Esophagus muscularis mucosa (tissue), 4 donors: ENCODE measurements around the gene BGN. TPM values are rescaled to one million over a fixed set of nuclear protein-coding genes. Genes with fewer than 3 reads are reported as not detected.

ENCODE experiments used
- DNase-seq: peaks from one replicate; pipeline ENCODE4 v3.0.0-alpha.2; 2017; ENCODE audit errors: extremely low spot score
- H3K27ac ChIP-seq, 4 donors: fragments of 200-600 bp; sonication (generic); replicated peaks in 1 of 4; 1 replicate in 3 of 4; 2 replicates in 1 of 4; pipeline ENCODE4 v1.5.1; 2016 to 2019; ENCODE audit warnings: mild to moderate bottlenecking in 1 of 4
- H3K27me3 ChIP-seq, 4 donors: fragments of 200-600 bp; sonication (generic); one replicate each; pipeline versions ENCODE4 v1.5.1 to v1.6.0; 2016 to 2019
- H3K36me3 ChIP-seq, 4 donors: fragments of 200-600 bp; sonication (generic); one replicate each; pipeline ENCODE4 v1.5.1; 2016 to 2019
- H3K4me1 ChIP-seq, 4 donors: fragments of 200-600 bp; sonication (generic); one replicate each; pipeline ENCODE4 v1.5.1; 2016 to 2019
- H3K4me3 ChIP-seq, 4 donors: fragments of 200-600 bp; sonication (generic); 1 replicate in 2 of 4; 2 replicates in 2 of 4; pipeline ENCODE4 v1.5.1; 2016 to 2019; ENCODE audit warnings: mild to moderate bottlenecking in 4 of 4, moderate library complexity in 1 of 4
- H3K9me3 ChIP-seq, 4 donors: fragments of 200-600 bp; sonication (generic); 1 replicate in 3 of 4; 2 replicates in 1 of 4; pipeline ENCODE4 v1.5.1; 2016 to 2019
- CTCF ChIP-seq, 3 experiments: fragments of 200-600 bp in 2 of 3; fragments of 450-650 bp in 1 of 3; sonication (generic) in 2 of 3; IDR thresholded peaks; one replicate each; pipeline ENCODE4 v1.5.1; 2017 to 2019; ENCODE audit warnings: antibody characterized with exemption in 3 of 3, mild to moderate bottlenecking in 2 of 3, moderate library complexity in 1 of 3
- EP300 ChIP-seq: sonication (generic); formaldehyde crosslinking; IDR thresholded peaks from one replicate; pipeline ENCODE4 v1.6.1; 2017; ENCODE audit warnings: antibody characterized with exemption
- POLR2A ChIP-seq: fragments of 450-650 bp; IDR thresholded peaks from one replicate; pipeline ENCODE4 v1.6.1; 2017; ENCODE audit warnings: antibody characterized with exemption, moderate library complexity, mild to moderate bottlenecking, low read depth
- POLR2AphosphoS5 ChIP-seq, 2 donors: sonication (generic); formaldehyde crosslinking; IDR thresholded peaks; one replicate each; pipeline ENCODE4 v1.6.1; 2017; ENCODE audit warnings: antibody characterized with exemption in 2 of 2
- WGBS: methylation state at CpG from one replicate; pipeline ENCODE4 v1.1.5; 2018; 5-methylcytosine and 5-hydroxymethylcytosine counted together
- intact Hi-C: fragments of 100-400 bp; cut with DNase I; formaldehyde crosslinking; loops from one replicate; pipeline ENCODE4 v1.15.1; 2023
- total RNA-seq, 4 donors: library from RNA; depleted of rRNA; stranded (reverse); fragments of >200 nt; gene quantifications; one replicate each; pipeline versions ENCODE4 v1.1.0 to v1.2.1, GENCODE V29; 2016

BGN gene
- total RNA-seq, 4 donors from 2014 or later = 16.6 to 77.8 (median 21.5) TPM

- H3K4me3 ChIP-seq = no peak overlapping the region
- no peak overlapping the region for H3K27ac ChIP-seq
- DNase-seq = no peak
- no peak for TF ChIP-seq POLR2A
- no peak for TF ChIP-seq EP300
- no peak for TF ChIP-seq CTCF (IDR thresholded peaks at IDR 0.05)
- no peak for TF ChIP-seq POLR2AphosphoS5 (IDR thresholded peaks at IDR 0.05)
- intact Hi-C loops = no loop called here
- H3K36me3 ChIP-seq = peaks cover 0 to 40% (median 12%) of the 10 kb centered on the region in 4 donors
- H3K27me3 ChIP-seq = no peaks in the 10 kb centered on the region
- no peaks in the 10 kb centered on the region for H3K9me3 ChIP-seq
- WGBS = 87% methylated on average over 5 of the region's 5 CpGs
- peaks cover 0 to 12% (median 11%) of the 10 kb centered on the region in 4 donors for H3K4me1 ChIP-seq
These were observed 30.7 kb upstream of the BGN start for GRCh38 chrX:153464116-153464515.

GRCh38 chrX:153465691-153466380, 28.9 kb upstream of the BGN start:
- H3K4me3 ChIP-seq = no peak overlapping the region
- no peak overlapping the region for H3K27ac ChIP-seq
- no peak for DNase-seq
- intact Hi-C loops = no loop called here
- peaks cover 0 to 40% (median 12%) of the 10 kb centered on the region in 4 donors for H3K36me3 ChIP-seq
- no peaks in the 10 kb centered on the region for H3K27me3 ChIP-seq
- WGBS = 89% methylated on average over 11 of the region's 19 CpGs
- no peaks in the 10 kb centered on the region for H3K9me3 ChIP-seq
- peaks cover 8 to 21% (median 20%) of the 10 kb centered on the region in 4 donors for H3K4me1 ChIP-seq
- TF ChIP-seq CTCF (IDR thresholded peaks at IDR 0.05) (no peak), POLR2A (no peak), POLR2AphosphoS5 (IDR thresholded peaks at IDR 0.05) (no peak), EP300 (no peak)

GRCh38 chrX:153468008-153468580, 26.7 kb upstream of the BGN start:
- TF ChIP-seq CTCF (IDR thresholded peaks at IDR 0.05) (no peak), POLR2AphosphoS5 (IDR thresholded peaks at IDR 0.05) (no peak), EP300 (no peak), POLR2A (no peak)
- intact Hi-C loops = no loop called here
- Histone ChIP-seq H3K4me1 (peaks cover 8 to 25% (median 20%) of the 10 kb centered on the region in 4 donors), H3K36me3 (peaks cover 0 to 23% (median 7%) of the 10 kb centered on the region in 4 donors), H3K4me3 (no peak overlapping the region), H3K27me3 (no peaks in the 10 kb centered on the region), H3K27ac (peak overlapping the region in 1 of 4 donors; percentile 30), H3K9me3 (no peaks in the 10 kb centered on the region)
- DNase-seq = no peak
- 85% methylated on average over 4 of the region's 12 CpGs for WGBS

- H3K4me1 ChIP-seq = peaks cover 9 to 31% (median 27%) of the 10 kb centered on the region in 4 donors
- H3K9me3 ChIP-seq = no peaks in the 10 kb centered on the region
- peak in 1 of 3 experiments; percentile 25 for TF ChIP-seq CTCF (IDR thresholded peaks at IDR 0.05)
- TF ChIP-seq EP300 = no peak
- peak overlapping the region; percentile 66 to 87 (median 72) for H3K27ac ChIP-seq
- intact Hi-C loops = loop anchor here (2.0 kb wide), 1 partner anchor 37 kb away; no protein-coding TSS in a partner anchor
- H3K27me3 ChIP-seq = no peaks in the 10 kb centered on the region
- H3K4me3 ChIP-seq = peak overlapping the region; percentile 66 to 75 (median 68)
- peaks cover 0 to 10% (median 0%) of the 10 kb centered on the region in 4 donors for H3K36me3 ChIP-seq
- DNase-seq = no peak
- 15% methylated on average over 7 of the region's 32 CpGs for WGBS
These were observed 24.9 kb upstream of the BGN start for GRCh38 chrX:153469811-153470410.
